ENCODE data around the gene CTCFL.

Gene CTCFL

GRCh38 chr20:57524511-57525176 lies at the start of gene CTCFL:
Gene CTCFL (minus strand): TSS chr20:57525140. CDS start chr20:57524205, 935 bp downstream.
- no peak for DNase-seq (ENCODE audit: low read depth, low spot score)

GRCh38 chr20:57573894-57574293 lies 49.0 kb upstream of the CTCFL start:
- no peak for DNase-seq (ENCODE audit: low read depth, low spot score)

GRCh38 chr20:57573242-57573641 lies 48.3 kb upstream of the CTCFL start:
- DNase-seq (ENCODE audit: low read depth, low spot score) = no peak

GRCh38 chr20:57571782-57572416 lies 47.0 kb upstream of the CTCFL start:
- no peak for DNase-seq (ENCODE audit: low read depth, low spot score)

GRCh38 chr20:57570920-57571319 lies 46.0 kb upstream of the CTCFL start:
- DNase-seq (ENCODE audit: low read depth, low spot score) = no peak

GRCh38 chr20:57570145-57570850 lies 45.4 kb upstream of the CTCFL start:
- no peak for DNase-seq (ENCODE audit: low read depth, low spot score)

GRCh38 chr20:57568960-57569359 lies 44.0 kb upstream of the CTCFL start:
- DNase-seq (ENCODE audit: low read depth, low spot score) = no peak

GRCh38 chr20:57568088-57568896 lies 43.4 kb upstream of the CTCFL start:
- no peak for DNase-seq (ENCODE audit: low read depth, low spot score)

- no peak for DNase-seq (ENCODE audit: low read depth, low spot score)
Measured at GRCh38 chr20:57567471-57568079, 42.6 kb upstream of the CTCFL start.

GRCh38 chr20:57566803-57567459 lies 42.0 kb upstream of the CTCFL start:
- no peak for DNase-seq (ENCODE audit: low read depth, low spot score)

GRCh38 chr20:57566399-57566798 lies 41.5 kb upstream of the CTCFL start:
- DNase-seq (ENCODE audit: low read depth, low spot score) = no peak

GRCh38 chr20:57564951-57565642 lies 40.2 kb upstream of the CTCFL start:
- DNase-seq (ENCODE audit: low read depth, low spot score) = no peak

- no peak for DNase-seq (ENCODE audit: low read depth, low spot score)
Measured at GRCh38 chr20:57564180-57564802, 39.4 kb upstream of the CTCFL start.

- no peak for DNase-seq (ENCODE audit: low read depth, low spot score)
Measured at GRCh38 chr20:57563522-57563921, 38.6 kb upstream of the CTCFL start.

- no peak for DNase-seq (ENCODE audit: low read depth, low spot score)
Measured at GRCh38 chr20:57562541-57563465, 37.9 kb upstream of the CTCFL start.

- DNase-seq (ENCODE audit: low read depth, low spot score) = no peak
Measured at GRCh38 chr20:57561356-57562279, 36.7 kb upstream of the CTCFL start.

GRCh38 chr20:57560554-57561355 lies 35.8 kb upstream of the CTCFL start, which contains the start of gene PCK1:
Gene PCK1 (plus strand): TSS chr20:57561110. CDS start chr20:57561412, 302 bp downstream.
- no peak for DNase-seq (ENCODE audit: low read depth, low spot score)
